Lower leg skin (tissue), 4 donors: ENCODE results near the gene SLFN5. TPM values are rescaled to one million over a fixed set of nuclear protein-coding genes. Genes with fewer than 3 reads are reported as not detected.

Source experiments
- DNase-seq, 2 donors: peaks; one replicate each; pipeline ENCODE4 v3.0.0-alpha.2; 2019; ENCODE audit warnings: low spot score in 2 of 2
- H3K4me3 ChIP-seq: fragments of 200-600 bp; sonication (generic); 2 replicates; pipeline ENCODE4 v1.5.1; 2017; ENCODE audit warnings: mild to moderate bottlenecking, low read depth; ENCODE audit not compliant: poor library complexity, severe bottlenecking
- CTCF ChIP-seq, 3 donors: fragments of 450-650 bp; IDR thresholded peaks; one replicate each; pipeline ENCODE4 v1.5.1; 2016; ENCODE audit warnings: antibody characterized with exemption in 3 of 3, mild to moderate bottlenecking in 3 of 3, moderate library complexity in 2 of 3
- POLR2A ChIP-seq, 2 donors: fragments of 450-650 bp; IDR thresholded peaks; one replicate each; pipeline ENCODE4 v1.6.1; 2016 to 2017; ENCODE audit warnings: antibody characterized with exemption in 2 of 2, mild to moderate bottlenecking in 1 of 2, moderate library complexity in 1 of 2
- WGBS, 2 donors: methylation state at CpG; one replicate each; pipeline ENCODE4 v1.1.5; 2018; 5-methylcytosine and 5-hydroxymethylcytosine counted together
- intact Hi-C: fragments of 100-400 bp; cut with DNase I; formaldehyde crosslinking; loops from one replicate; pipeline ENCODE4 v1.15.0; 2023; ENCODE audit warnings: low total_unique reads
- total RNA-seq, 4 donors: library from RNA; depleted of rRNA; stranded (reverse); fragments of >200 nt; gene quantifications; one replicate each; pipeline ENCODE4 v1.1.0, GENCODE V29; 2016

The SLFN5 gene
- total RNA-seq, 4 donors from 2014 or later = 6.0 to 14.1 (median 11.2) TPM

- DNase-seq = no peak
- TF ChIP-seq CTCF (IDR thresholded peaks at IDR 0.05) = no peak
- TF ChIP-seq POLR2A (IDR thresholded peaks at IDR 0.05) = no peak
- intact Hi-C loops = no loop called here
- no peak overlapping the region for H3K4me3 ChIP-seq
- 45 to 64% methylated on average over 3 of the region's 3 CpGs for WGBS, 2 donors
Measured at GRCh38 chr17:35214192-35214591, 28.7 kb upstream of the SLFN5 start.

GRCh38 chr17:35214631-35215273 lies 28.1 kb upstream of the SLFN5 start:
- no peak for DNase-seq
- TF ChIP-seq POLR2A (IDR thresholded peaks at IDR 0.05) (no peak), CTCF (IDR thresholded peaks at IDR 0.05) (no peak)
- intact Hi-C loops = no loop called here
- H3K4me3 ChIP-seq = no peak overlapping the region
- 51 to 53% methylated on average over 5 of the region's 5 CpGs for WGBS, 2 donors

- H3K4me3 ChIP-seq = no peak overlapping the region
- no peak for DNase-seq
- TF ChIP-seq CTCF (IDR thresholded peaks at IDR 0.05) = no peak
- no peak for TF ChIP-seq POLR2A (IDR thresholded peaks at IDR 0.05)
- 60 to 64% methylated on average over 5 of the region's 5 CpGs for WGBS, 2 donors
- intact Hi-C loops = no loop called here
Measured at GRCh38 chr17:35217107-35217506, 25.8 kb upstream of the SLFN5 start.

- intact Hi-C loops = no loop called here
- 68 to 72% methylated on average over 2 of the region's 2 CpGs for WGBS, 2 donors
- H3K4me3 ChIP-seq = no peak overlapping the region
- DNase-seq = no peak
- TF ChIP-seq POLR2A (IDR thresholded peaks at IDR 0.05) (no peak), CTCF (IDR thresholded peaks at IDR 0.05) (no peak)
Measured at GRCh38 chr17:35218915-35219314, 24.0 kb upstream of the SLFN5 start.

- intact Hi-C loops = no loop called here
- TF ChIP-seq CTCF (IDR thresholded peaks at IDR 0.05) (no peak), POLR2A (IDR thresholded peaks at IDR 0.05) (no peak)
- 93 to 95% methylated on average over 2 of the region's 2 CpGs for WGBS, 2 donors
- no peak overlapping the region for H3K4me3 ChIP-seq
- no peak for DNase-seq
Measured at GRCh38 chr17:35222452-35222851, 20.4 kb upstream of the SLFN5 start.

GRCh38 chr17:35224436-35224835 lies 18.4 kb upstream of the SLFN5 start:
- intact Hi-C loops = no loop called here
- DNase-seq = no peak
- WGBS, 2 donors = 11 to 27% methylated on average over 1 of the region's 1 CpG
- no peak overlapping the region for H3K4me3 ChIP-seq
- TF ChIP-seq CTCF (IDR thresholded peaks at IDR 0.05) = no peak
- no peak for TF ChIP-seq POLR2A (IDR thresholded peaks at IDR 0.05)
